Fibroblast of peridontal ligament (primary cell): ENCODE results near the gene SECISBP2L.

Experiments used
- DNase-seq: peaks from one replicate; pipeline ENCODE4 v3.0.0-alpha.2; 2010; ENCODE audit errors: extremely low read depth

SECISBP2L gene

DNA sequence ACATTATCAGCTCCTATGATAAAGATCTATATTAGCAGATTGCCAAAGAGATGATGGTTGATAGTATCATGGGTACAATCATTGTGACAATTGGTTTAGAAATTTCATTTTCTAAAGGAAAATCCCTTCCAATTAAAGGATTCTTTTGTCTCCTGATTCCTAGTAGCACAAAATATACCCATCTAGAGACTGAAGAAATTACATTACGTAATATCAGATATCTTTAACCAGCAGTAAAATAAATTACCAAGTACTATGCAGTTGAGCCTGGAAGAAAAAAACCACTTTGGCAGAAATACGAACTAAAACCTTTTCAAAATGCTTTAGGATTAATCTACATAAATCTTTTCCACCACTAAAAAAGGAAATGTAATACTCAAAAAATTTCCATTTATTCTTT is 46.9 kb downstream of the SECISBP2L start:
- DNase-seq = no peak

DNA sequence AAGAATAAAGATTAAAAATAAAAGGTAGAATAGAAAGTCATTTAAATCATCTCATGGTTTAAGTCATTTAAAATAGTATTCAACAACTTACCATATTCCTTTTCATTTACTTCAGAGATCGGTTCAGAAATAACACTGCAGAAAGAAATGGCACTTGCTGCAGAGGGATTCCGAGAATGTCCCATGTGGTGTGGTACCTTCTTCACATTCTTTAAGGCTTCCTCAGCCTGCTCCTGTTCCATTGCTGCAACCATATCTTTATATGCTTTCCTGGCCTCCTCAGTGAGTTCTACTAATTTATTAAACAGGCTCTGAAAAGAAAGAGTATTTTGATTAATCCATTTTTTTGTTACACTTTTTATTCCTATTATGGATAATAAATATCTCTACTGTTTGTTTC is 50.0 kb downstream of the SECISBP2L start:
- DNase-seq = peak; percentile 13

DNA sequence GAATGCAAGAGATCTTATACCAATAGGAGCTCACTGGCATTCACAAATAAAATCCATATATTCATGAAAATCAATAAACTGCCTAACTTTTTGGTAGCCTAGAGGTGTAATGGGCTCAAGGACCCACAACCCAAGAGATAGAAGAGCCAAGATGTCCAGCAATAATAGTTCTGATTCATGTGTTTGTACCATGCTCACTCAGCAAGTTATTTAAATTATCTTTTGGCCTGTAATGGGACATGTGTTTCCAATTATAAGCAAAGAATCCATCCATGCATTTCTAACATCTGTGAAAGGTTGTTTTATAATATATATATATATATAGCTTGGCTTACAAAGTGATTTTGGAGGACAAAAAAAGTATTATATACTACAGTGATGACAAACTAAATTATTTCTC is 52.9 kb downstream of the SECISBP2L start:
- DNase-seq = peak; percentile 68

- no peak for DNase-seq
These were observed 53.7 kb downstream of the SECISBP2L start for GRCh38 chr15:48992545-48992944.

DNA sequence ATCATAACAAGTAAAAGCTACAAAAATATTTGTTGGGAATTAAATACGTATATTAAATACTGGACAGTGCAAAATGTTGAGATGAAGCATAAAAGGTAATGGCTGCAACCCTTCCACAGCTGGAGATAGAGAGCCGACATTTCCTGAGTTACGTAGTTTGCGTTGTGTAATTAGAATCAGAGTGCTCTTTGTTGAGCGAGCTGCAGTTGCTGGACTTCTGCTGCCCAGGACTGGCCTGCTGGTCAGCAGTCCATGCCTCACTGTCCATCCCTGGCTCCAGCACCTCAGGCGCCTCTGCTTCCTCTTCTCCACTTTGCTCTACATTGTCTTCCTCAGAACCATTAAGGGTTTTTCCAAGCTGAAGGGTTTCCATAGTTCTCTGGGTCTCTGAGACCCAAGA is 54.1 kb downstream of the SECISBP2L start:
- no peak for DNase-seq

DNA sequence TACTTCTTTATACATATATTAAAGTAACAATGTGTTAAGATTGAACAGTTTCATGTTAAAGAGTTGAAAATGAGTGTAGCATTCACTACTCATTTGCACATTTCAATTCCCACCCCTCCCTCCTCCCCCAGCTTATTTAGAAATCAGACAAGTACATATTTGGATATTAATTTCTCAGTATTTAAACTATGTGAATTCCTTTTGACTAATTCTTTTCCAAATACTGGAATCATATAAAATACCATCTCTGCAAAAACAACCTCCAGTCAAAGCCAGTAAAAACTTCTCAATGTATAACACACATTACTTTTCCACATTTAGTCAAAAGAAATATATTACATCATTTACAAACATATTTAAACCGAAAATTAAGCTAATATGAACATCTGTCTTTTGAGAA is 57.1 kb downstream of the SECISBP2L start:
- DNase-seq = no peak

- DNase-seq = no peak
These were observed 59.1 kb downstream of the SECISBP2L start for GRCh38 chr15:48987142-48987541.

- no peak for DNase-seq
These were observed 60.0 kb downstream of the SECISBP2L start for GRCh38 chr15:48986240-48986639.

GRCh38 chr15:48985516-48985915 is 60.7 kb downstream of the SECISBP2L start:
- DNase-seq = no peak

DNA sequence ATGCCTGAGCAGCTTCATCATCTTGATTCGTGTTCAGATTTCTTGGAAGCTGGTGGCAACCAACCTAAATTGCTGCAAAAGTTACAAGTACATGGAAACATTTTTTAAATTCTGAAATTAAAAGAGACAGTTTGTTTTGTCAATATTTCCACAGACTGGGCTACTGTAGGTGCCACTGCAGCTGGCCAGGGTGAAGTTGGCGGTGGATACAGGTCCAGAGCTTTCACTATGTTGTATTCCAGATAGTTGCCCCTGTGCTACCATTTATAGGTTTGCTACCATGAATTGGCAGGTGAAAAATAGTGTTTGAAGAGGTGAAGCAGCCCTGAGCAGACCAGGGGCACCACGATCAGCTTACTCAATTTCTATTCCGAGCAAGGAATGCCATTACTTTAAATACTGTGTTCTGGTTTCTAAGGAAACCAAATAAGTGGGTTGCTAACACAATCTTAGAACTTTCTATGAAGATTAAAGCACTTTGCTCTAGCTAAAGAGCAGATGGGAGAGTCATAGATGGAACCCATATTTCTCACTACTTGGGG is 61.4 kb downstream of the SECISBP2L start:
- peak; percentile 54 for DNase-seq

GRCh38 chr15:48984021-48984710 is 62.1 kb downstream of the SECISBP2L start:
- DNase-seq = no peak

DNA sequence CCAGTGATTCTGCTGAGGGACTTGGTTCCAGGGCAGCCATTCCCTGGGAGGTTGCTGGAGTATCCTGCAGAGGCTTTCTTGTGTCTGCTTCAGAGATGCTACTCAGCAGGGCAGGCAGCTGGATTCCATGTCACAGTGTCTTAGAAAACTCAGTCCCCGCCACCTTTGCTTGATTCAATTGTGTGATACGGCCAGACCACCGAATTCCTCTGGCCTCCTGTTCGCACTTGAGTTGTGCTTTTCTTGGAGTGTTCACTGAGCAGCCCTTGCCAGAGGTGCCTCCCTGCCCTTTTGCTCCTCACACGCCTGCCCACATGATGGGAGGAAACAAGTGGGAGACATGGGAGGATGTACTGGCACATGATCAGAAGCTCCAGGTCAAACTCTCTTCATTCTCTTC is 62.9 kb downstream of the SECISBP2L start:
- no peak for DNase-seq

- DNase-seq = peak; percentile 34
These were observed 64.3 kb downstream of the SECISBP2L start for GRCh38 chr15:48981941-48982340.

DNA sequence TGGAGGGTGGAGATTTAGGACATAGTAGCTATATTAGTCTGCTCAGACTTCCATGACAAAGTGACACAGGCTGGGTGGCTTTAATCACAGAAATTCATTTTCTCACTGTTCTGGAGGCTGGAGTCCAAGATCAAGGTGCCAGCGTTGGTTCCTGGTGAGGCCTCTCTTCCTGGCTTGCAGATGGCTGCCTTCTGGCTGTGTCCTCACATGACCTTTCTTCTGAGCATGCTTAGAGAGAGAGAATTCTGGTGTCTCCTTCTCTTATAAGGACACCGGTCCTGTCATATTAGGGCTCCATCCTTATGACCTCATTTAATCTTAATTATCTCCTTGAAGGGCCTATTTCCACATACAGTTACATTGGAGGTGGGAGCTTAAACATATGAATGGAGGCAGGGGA is 67.6 kb downstream of the SECISBP2L start:
- no peak for DNase-seq

DNA sequence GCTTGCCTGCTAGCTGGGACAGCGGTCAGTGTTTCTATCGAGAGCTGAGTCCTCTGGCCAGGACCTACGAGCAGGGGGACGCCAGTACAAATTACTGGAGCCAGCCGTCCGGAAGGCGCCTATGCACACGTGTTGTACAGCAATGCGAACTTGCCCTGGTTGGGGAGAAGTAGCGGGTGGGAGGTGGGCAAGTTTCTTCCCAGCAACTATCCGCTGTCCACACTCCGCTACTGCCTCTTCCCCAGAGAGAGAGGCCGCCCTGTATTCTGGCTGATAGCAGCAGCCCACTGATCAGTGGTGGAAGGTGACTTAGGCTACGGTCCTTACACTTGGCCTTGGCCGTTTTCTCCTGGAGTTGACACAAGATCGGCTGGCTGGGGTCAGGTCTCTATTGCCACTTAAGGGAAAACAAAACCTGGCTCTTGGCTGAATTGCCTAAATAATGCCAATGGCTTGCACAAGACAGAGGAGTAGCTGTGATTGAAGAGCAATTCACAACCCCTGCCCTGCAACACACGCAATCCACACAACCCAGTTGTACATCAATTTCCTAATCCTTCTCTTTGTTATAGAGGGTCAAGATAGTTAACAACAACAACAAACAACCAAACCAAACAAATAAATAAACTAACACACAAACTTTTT is 69.7 kb downstream of the SECISBP2L start:
- DNase-seq = no peak

- DNase-seq = peak; percentile 73
These were observed 70.5 kb downstream of the SECISBP2L start for GRCh38 chr15:48975472-48976419.

- DNase-seq = no peak
These were observed 71.4 kb downstream of the SECISBP2L start for GRCh38 chr15:48974882-48975281.

GRCh38 chr15:48972750-48973503 is 73.3 kb downstream of the SECISBP2L start:
- DNase-seq = no peak

GRCh38 chr15:48970926-48971325 is 75.3 kb downstream of the SECISBP2L start:
- peak; percentile 80 for DNase-seq

DNA sequence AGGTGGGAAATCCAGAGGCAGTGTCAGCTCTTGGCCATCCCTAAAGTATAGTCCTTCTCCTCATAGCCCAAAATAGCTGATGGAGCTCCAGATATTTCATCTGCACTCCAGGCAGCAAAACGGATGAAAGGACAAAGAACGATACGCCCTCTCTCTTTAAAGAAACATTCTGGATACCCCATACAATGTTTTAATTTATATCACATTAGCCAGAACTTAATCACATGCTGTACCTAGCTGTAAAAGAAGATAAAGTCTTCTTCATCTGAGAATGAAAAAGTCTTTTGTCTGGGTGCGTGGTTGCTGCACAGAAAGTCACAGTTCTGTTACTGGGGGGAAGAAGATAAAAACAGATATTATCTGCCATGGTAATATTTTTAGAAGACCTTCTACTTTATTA is 78.2 kb downstream of the SECISBP2L start:
- DNase-seq = no peak

DNA sequence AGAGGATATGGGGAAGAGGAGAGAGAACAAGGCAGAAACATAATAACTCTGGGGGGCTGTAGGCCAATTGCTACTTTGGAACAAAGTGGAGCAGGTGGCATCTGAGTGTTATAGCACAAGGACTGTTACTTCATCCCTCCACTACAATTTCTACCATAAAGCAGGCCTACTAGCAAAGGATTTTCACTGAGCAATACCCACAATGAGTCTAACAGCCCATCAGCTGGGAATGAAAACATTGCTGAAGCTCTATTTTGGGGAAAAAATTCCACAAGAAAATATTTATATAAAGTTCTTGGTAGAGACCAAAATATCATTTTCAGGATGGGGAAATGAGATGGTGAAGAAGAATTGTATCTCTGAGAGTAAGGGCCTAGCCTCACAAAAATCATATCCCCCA is 78.9 kb downstream of the SECISBP2L start:
- DNase-seq = peak; percentile 55
